K562 (cell line): ENCODE measurements around the gene PAPSS2. TPM values are rescaled to one million over a fixed set of nuclear protein-coding genes. Genes with fewer than 3 reads are reported as not detected.

Experiments used
- ATAC-seq: fragments of 200-7000 bp; cut with Tn5 transposase; 3 replicates; pipeline ENCODE4 v1.9.1; 2020; ENCODE audit warnings: moderate library complexity
- BruUV-seq: library from RNA; stranded (reverse); fragments of 400-500 nt; replicated peaks from 2 replicates; lab custom pipeline; 2021; lab: Mats Ljungman, UMichigan
- CTCF ChIA-PET: fragments of 300-600 bp; formaldehyde crosslinking; extraction: SDS; loops from one replicate; lab custom pipeline; 2021; ENCODE audit warnings: low intra/inter-chr PET ratio; lab: Yijun Ruan, JAX
- POLR2A ChIA-PET: fragments of 300-600, 350-650 bp; sonication (Branson Sonifier 250); formaldehyde crosslinking; extraction: SDS; loops from one replicate; lab custom pipeline; 2021; ENCODE audit warnings: antibody characterized with exemption, inconsistent platforms; lab: Yijun Ruan, JAX
- DNase-seq, 4 experiments: peaks; one replicate each; pipeline versions ENCODE4 v3.0.0 to v3.0.0-alpha.2; 2011 to 2018; ENCODE audit warnings: low spot score in 3 of 4, mixed read lengths in 3 of 4; ENCODE audit errors: extremely low read depth in 1 of 4
- FAIRE-seq: peaks from 2 replicates; lab custom pipeline; 2011; peaks lifted over from hg19 to GRCh38; lab: Jason Lieb, UNC
- H2AFZ ChIP-seq: 2 replicates; pipeline ENCODE4 v1.6.0; 2011; ENCODE audit warnings: low read depth, low read length, control low read depth, inconsistent platforms
- H3K27ac ChIP-seq: fragments of 200-600 bp; 3 replicates; pipeline ENCODE4 v1.8.0; 2011; ENCODE audit warnings: low read depth, mild to moderate bottlenecking, control low read depth, inconsistent platforms, low read length, moderate library complexity, mixed read lengths; ENCODE audit errors: extremely low read depth
- H3K27me3 ChIP-seq, 2 experiments: fragments of 300-600 bp in 1 of 2; 2 replicates in 1 of 2; 3 replicates in 1 of 2; pipeline versions ENCODE4 v1.6.0 to v1.8.0; 2011; ENCODE audit warnings: inconsistent platforms in 2 of 2, low read length in 2 of 2, mild to moderate bottlenecking in 1 of 2, mixed read lengths in 1 of 2, moderate library complexity in 1 of 2; ENCODE audit not compliant: control insufficient read depth in 2 of 2, insufficient read depth in 2 of 2
- H3K36me3 ChIP-seq: fragments of 300-600 bp; 3 replicates; pipeline ENCODE4 v1.8.0; 2011; ENCODE audit warnings: mild to moderate bottlenecking, low read length, inconsistent platforms; ENCODE audit not compliant: control insufficient read depth, insufficient read depth
- H3K4me1 ChIP-seq, 2 experiments: fragments of 200-600 bp in 1 of 2; replicated peaks in 1 of 2; 2 replicates in 1 of 2; 3 replicates in 1 of 2; pipeline versions ENCODE4 v1.5.1 to v1.8.0; 2011; ENCODE audit warnings: inconsistent platforms in 2 of 2, low read length in 2 of 2, mild to moderate bottlenecking in 1 of 2, mixed read lengths in 1 of 2, moderate library complexity in 1 of 2; ENCODE audit not compliant: control insufficient read depth in 2 of 2, insufficient read depth in 2 of 2
- H3K4me2 ChIP-seq: 2 replicates; pipeline ENCODE4 v1.6.1; 2011; ENCODE audit warnings: low read length, control low read depth, inconsistent platforms, mixed read lengths; ENCODE audit not compliant: insufficient read depth
- H3K4me3 ChIP-seq: fragments of 200-600 bp; sonication (generic), shearing (Covaris generic); 2 replicates; pipeline ENCODE4 v1.5.1; 2016; ENCODE audit warnings: control low read depth, inconsistent platforms
- H3K79me2 ChIP-seq: fragments of 200-600 bp; 3 replicates; pipeline ENCODE4 v1.8.0; 2011; ENCODE audit warnings: low read length, inconsistent platforms; ENCODE audit not compliant: control insufficient read depth, insufficient read depth
- H3K9ac ChIP-seq, 2 experiments: 2 replicates each; pipeline versions ENCODE4 v1.6.0 to v1.6.1; 2011; ENCODE audit warnings: low read depth in 2 of 2, low read length in 2 of 2, control low read depth in 1 of 2, inconsistent platforms in 1 of 2, mild to moderate bottlenecking in 1 of 2, mixed read lengths in 1 of 2; ENCODE audit not compliant: insufficient read depth in 1 of 2
- H3K9me1 ChIP-seq: one replicate; pipeline ENCODE4 v1.6.0; 2011; ENCODE audit warnings: inconsistent platforms, mild to moderate bottlenecking, low read length, moderate library complexity; ENCODE audit not compliant: control insufficient read depth, insufficient read depth
- H3K9me3 ChIP-seq: replicated peaks from 2 replicates; pipeline ENCODE4 v1.5.1; 2011; ENCODE audit warnings: low read depth, low read length, inconsistent platforms; ENCODE audit not compliant: control insufficient read depth, insufficient read depth
- H4K20me1 ChIP-seq: replicated peaks from 2 replicates; pipeline ENCODE4 v1.6.1; 2011; ENCODE audit warnings: low read length, inconsistent platforms, mixed read lengths; ENCODE audit not compliant: control insufficient read depth, insufficient read depth
- HEY1 ChIP-seq: fragments of 250-450 bp; sonication (Bioruptor Pico); IDR thresholded peaks from 2 replicates; pipeline ENCODE4 v1.5.0; 2020; ENCODE audit warnings: mild to moderate bottlenecking, moderate library complexity, borderline replicate concordance
- RBBP5 ChIP-seq: fragments of 200-600 bp; sonication (generic); IDR thresholded peaks from 2 replicates; pipeline ENCODE4 v1.6.1; 2012; ENCODE audit warnings: borderline replicate concordance, mild to moderate bottlenecking, low read length, control low read depth, inconsistent platforms; ENCODE audit not compliant: insufficient read depth, poor library complexity, severe bottlenecking
- SP1 ChIP-seq: sonication (generic); formaldehyde crosslinking; IDR thresholded peaks from 2 replicates; pipeline ENCODE4 v1.8.1; 2022; ENCODE audit warnings: mild to moderate bottlenecking, missing genetic modification reagents
- TAF9B ChIP-seq: fragments of 450-650 bp; IDR thresholded peaks from 2 replicates; pipeline ENCODE4 v1.6.1; 2018; ENCODE audit warnings: mild to moderate bottlenecking; ENCODE audit not compliant: partially characterized antibody
- WGBS: fragments of 100-300 bp; shearing (Covaris generic); methylation state at CpG from one replicate; pipeline ENCODE4 v1.1.6; 2016; ENCODE audit warnings: low coverage, mixed read lengths; ENCODE audit not compliant: insufficient coverage; ENCODE audit errors: missing lambda C conversion rate; 5-methylcytosine and 5-hydroxymethylcytosine counted together
- in situ Hi-C: fragments of 300-500 bp; cut with MboI; formaldehyde crosslinking; loops from 4 replicates; pipeline ENCODE4 v1.15.0; 2018; ENCODE audit warnings: inconsistent platforms, mixed read lengths
- intact Hi-C: fragments of 100-400 bp; cut with micrococcal nuclease; formaldehyde crosslinking; loops from 2 replicates; pipeline ENCODE4 v1.14.2; 2022
- polyA plus RNA-seq, 8 experiments: library from polyadenylated mRNA; depleted of rRNA in 4 of 8; stranded (reverse) in 5 of 8; unstranded in 3 of 8; fragments of >200 nt; fragmentation: Nextera tagmentation in 2 of 8; fragmentation: Illumina TruSeq in 1 of 8; extraction: Ambion mirVana in 2 of 8; extraction: Trizol in 1 of 8; gene quantifications; 2 replicates each; pipeline versions ENCODE4 v1.2.1 to v1.2.3, GENCODE V29; 2011 to 2014; ENCODE audit warnings: inconsistent platforms in 1 of 8, missing spikeins in 1 of 8
- total RNA-seq, 7 experiments: library from RNA; depleted of rRNA in 6 of 7; stranded (reverse); fragments of >200 nt in 6 of 7; fragmentation: Illumina TruSeq in 2 of 7; extraction: Trizol in 2 of 7; gene quantifications; 2 replicates each; pipeline versions ENCODE4 v1.2.1 to v1.2.3, GENCODE V29; 2011 to 2021; ENCODE audit warnings: low replicate concordance in 1 of 7
- TF ChIP-seq, protein P1 (sequence below), 2 experiments: IDR thresholded peaks in 1 of 2; conservative IDR thresholded peaks in 1 of 2; 2 replicates each; pipeline ENCODE4 v1.6.1; 2016; ENCODE audit warnings: low read depth in 2 of 2, mild to moderate bottlenecking in 1 of 2, missing compliant biosample characterization in 1 of 2, missing genetic modification characterization in 1 of 2, moderate library complexity in 1 of 2

Gene PAPSS2
- total and polyA plus RNA-seq, 9 of the 15 experiments (the other 6 are each of a cell fraction or from before 2014, with no cell fraction given) = 0.01 to 0.29 TPM; not detected in 7

DNA sequence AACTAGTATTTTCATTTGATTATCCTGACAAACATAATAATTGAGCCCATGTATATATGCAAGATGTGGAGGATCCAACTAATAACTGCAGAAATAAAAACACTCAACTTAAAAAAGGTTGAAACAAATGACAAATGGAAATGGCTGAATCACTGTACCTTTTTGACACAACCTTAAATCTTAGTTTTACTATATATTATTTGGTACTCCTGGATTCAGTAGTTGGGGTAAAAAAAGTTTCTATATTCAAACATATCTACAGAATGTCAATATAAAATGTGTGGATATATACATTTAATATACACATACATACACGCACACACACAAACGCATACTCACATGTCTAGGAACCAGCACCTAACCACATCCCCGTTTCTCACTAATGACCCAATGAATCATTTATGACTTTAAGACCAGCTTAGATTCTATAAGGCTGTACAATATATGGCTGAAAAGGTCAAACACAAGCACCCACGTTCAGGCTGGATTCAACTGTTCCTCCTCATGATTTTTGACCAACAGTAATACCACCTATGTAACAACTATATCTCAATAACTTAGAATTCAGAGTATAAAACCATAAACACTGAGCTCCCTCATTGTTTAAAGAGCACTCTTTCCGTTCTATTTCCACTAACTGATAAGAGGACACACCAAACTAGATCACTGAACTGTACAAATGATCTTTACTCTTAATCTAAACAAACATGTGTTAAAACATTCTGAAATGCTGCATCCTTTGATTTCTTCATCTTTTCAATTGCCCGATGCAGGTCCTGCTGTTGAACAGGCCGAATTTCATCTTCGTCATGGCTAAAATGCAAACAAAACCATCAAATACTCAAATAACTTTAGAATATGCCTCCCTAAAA is 94.6 kb downstream of the PAPSS2 start (continued):
- no peak for TF ChIP-seq SP1

DNA sequence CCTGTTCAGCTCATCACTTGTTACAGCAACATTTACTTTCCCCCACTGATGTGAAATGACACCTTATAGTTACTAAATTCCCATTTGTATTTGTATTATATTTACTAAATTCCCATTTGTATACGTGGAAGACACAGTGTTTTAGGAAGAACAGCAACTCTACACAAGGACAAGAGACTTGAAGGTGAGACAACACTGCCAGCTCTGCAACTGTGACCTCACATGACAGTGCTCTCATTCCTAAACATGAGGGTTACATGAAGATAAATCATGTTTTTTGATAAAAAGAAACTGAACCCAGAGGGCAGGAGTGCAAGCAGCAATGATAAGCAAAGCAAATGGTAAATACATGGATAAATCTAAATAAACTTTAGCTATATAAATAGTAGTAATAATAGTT is 98.0 kb downstream of the PAPSS2 start:
- no peak for ATAC-seq
- intact Hi-C loops = no loop called here
- BruUV-seq = no TSS peak
- WGBS = 100% methylated on average over 1 of the region's 1 CpG
- Histone ChIP-seq H3K9me1 (no peaks in the 10 kb centered on the region), H2AFZ (no peak overlapping the region), H3K36me3 (peaks cover 56% of the 10 kb centered on the region), H3K9ac (no peak overlapping the region), H3K79me2 (no peaks in the 10 kb centered on the region), H3K9me3 (no peaks in the 10 kb centered on the region), H3K27ac (no peak overlapping the region), H4K20me1 (no peaks in the 10 kb centered on the region), H3K4me2 (no peak overlapping the region), H3K27me3 (no peaks in the 10 kb centered on the region), H3K4me1 (no peaks in the 10 kb centered on the region; a peak in 1 of 5 replicates), H3K4me3 (no peak overlapping the region)
- FAIRE-seq = no peak
- in situ Hi-C loops = no loop called here
- DNase-seq = no peak
- ChIA-PET CTCF (no interaction called here), POLR2A (no interaction called here)
- TF ChIP-seq RBBP5 = no peak
- no peak for TF ChIP-seq TAF9B
- TF ChIP-seq, protein P1, sequence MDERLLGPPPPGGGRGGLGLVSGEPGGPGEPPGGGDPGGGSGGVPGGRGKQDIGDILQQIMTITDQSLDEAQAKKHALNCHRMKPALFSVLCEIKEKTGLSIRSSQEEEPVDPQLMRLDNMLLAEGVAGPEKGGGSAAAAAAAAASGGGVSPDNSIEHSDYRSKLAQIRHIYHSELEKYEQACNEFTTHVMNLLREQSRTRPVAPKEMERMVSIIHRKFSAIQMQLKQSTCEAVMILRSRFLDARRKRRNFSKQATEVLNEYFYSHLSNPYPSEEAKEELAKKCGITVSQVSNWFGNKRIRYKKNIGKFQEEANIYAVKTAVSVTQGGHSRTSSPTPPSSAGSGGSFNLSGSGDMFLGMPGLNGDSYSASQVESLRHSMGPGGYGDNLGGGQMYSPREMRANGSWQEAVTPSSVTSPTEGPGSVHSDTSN (CRISPR knock-in tag; IDR thresholded peaks at IDR 0.05; ENCODE audit: low read depth) = no peak
- TF ChIP-seq, protein P1 (tag; conservative IDR thresholded peaks at IDR 0.05; ENCODE audit: low read depth) = no peak
- TF ChIP-seq HEY1 = no peak
